GM20431 (cell line): ENCODE results near the gene TMEM269.

ENCODE experiments used
- in situ Hi-C: fragments of 300-500 bp; cut with MseI, MboI; formaldehyde crosslinking; loops from one replicate; pipeline ENCODE4 v1.15.0; 2020; ENCODE audit warnings: low sequenced_read_pairs; ENCODE audit not compliant: unreplicated experiment

Gene TMEM269, protein sequence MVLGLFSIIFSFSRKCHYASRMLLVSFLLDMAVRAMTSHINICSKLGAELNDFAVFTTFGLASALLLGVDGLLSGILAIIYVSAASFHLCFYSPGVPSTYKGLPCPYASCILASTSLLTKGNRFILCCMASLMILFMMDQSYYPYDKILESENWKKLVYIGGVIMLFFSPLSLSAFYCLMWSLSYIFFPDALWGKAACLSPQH

DNA sequence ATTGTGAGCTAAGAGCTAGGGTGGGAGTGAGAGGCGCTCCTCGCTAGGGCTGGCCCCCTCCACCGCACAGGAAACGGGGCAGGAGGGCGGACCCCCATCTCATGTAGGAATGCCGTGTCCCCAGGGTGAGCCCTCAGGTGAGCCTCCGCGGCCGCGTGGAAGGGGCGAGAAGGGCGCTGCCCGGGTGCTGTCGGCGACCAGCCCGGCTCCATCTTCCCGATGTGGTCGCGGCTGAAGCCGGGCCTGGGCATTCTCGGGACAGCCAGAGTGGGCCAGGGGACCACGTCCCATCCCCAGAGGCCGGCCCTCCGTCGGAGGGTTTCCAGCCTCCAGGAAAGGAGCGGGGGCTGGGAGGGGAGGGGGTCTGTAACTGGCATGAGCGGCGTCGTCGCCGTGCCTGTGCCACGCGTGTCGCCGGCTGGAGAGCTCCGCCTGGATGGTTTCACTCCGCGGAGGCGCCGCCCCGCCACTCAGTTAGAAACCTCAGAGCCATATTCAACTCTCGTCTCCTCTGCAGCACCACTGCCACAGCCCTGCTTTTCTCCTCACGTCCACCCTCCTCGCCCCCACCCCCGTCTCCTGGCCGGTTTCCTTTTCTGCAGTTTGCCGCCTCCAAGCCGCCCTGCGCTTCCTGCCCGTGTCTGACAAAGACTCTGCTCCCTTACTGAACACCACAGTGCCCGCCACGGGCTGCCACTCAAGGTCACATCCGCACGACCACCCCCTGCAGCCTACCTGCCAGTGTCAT lies at the start of gene TMEM269:
Gene TMEM269, plus strand, starts transcription at position 46 of the 748 bp plus-strand sequence. CDS start 4,903 bp downstream, outside the sequence.
- in situ Hi-C loops: loop anchor here (25.0 kb wide), 1 partner anchor 277 kb away; no protein-coding TSS in a partner anchor

- in situ Hi-C loops: loop anchor here (25.0 kb wide), 1 partner anchor 373 kb away; no protein-coding TSS in a partner anchor
Observed at GRCh38 chr1:42735056-42735455, 49.7 kb upstream of the TMEM269 start.

GRCh38 chr1:42735477-42736105 lies 49.2 kb upstream of the TMEM269 start:
- in situ Hi-C loops: loop anchor here (25.0 kb wide), 1 partner anchor 373 kb away; no protein-coding TSS in a partner anchor

GRCh38 chr1:42736152-42736551 lies 48.6 kb upstream of the TMEM269 start:
- in situ Hi-C loops: loop anchor here (25.0 kb wide), 1 partner anchor 374 kb away; no protein-coding TSS in a partner anchor

DNA sequence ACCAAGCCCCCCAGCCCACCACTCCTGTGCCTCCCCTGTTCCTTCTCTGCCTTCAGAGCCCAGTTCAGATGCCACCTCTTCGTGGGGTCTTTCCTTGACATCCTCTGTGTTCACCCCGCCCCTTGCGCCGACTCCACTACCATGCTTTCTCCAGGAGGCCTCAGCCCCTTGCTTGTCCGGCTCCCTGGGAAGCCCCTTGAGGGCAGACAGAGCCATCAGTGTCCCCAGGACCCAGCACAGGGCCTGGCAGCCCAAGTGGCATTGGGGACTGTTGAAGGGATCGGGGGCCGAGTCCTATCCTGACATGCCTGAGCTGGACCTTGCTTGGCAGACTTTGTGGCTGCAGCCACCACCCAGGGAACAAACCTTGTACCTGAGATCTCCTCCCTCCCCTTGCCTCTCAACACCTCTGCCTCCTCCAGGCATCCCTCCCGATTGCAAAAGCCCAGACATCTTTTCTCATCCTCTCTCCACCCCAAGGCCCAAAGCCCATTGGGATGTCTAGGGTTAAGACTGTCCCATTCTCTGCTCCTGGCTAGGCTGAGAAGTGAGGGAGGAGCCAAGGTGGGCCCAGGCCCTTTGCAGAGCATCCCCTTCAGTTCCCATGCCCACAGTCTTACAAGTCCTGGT lies 48.1 kb upstream of the TMEM269 start:
- in situ Hi-C loops: loop anchor here (25.0 kb wide), 1 partner anchor 374 kb away; no protein-coding TSS in a partner anchor

DNA sequence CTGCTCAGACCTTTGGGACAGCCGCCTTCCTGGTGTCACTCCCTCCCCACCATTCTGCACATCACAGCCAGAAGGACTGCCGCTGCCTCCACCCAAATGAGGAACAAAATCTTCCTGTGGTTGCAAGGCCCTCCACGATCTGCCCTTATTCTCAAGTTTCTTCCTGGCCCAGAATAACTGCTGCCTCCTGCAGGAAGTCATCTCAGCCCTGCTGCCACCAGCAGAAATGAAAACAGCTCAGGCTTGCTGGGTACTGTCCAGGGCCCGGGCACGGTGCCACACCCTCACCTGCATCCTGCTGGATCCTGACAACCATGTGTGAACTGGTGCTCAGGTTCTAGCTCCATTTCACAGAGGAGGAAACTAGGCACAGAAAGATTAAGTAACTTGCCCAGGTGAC lies 47.5 kb upstream of the TMEM269 start:
- in situ Hi-C loops: loop anchor here (25.0 kb wide), 1 partner anchor 375 kb away; no protein-coding TSS in a partner anchor

- in situ Hi-C loops: loop anchor here (25.0 kb wide), 1 partner anchor 376 kb away; no protein-coding TSS in a partner anchor
Observed at GRCh38 chr1:42737986-42738677, 46.7 kb upstream of the TMEM269 start.

GRCh38 chr1:42738678-42739226 lies 46.0 kb upstream of the TMEM269 start:
- in situ Hi-C loops: loop anchor here (25.0 kb wide), 1 partner anchor 376 kb away; no protein-coding TSS in a partner anchor

DNA sequence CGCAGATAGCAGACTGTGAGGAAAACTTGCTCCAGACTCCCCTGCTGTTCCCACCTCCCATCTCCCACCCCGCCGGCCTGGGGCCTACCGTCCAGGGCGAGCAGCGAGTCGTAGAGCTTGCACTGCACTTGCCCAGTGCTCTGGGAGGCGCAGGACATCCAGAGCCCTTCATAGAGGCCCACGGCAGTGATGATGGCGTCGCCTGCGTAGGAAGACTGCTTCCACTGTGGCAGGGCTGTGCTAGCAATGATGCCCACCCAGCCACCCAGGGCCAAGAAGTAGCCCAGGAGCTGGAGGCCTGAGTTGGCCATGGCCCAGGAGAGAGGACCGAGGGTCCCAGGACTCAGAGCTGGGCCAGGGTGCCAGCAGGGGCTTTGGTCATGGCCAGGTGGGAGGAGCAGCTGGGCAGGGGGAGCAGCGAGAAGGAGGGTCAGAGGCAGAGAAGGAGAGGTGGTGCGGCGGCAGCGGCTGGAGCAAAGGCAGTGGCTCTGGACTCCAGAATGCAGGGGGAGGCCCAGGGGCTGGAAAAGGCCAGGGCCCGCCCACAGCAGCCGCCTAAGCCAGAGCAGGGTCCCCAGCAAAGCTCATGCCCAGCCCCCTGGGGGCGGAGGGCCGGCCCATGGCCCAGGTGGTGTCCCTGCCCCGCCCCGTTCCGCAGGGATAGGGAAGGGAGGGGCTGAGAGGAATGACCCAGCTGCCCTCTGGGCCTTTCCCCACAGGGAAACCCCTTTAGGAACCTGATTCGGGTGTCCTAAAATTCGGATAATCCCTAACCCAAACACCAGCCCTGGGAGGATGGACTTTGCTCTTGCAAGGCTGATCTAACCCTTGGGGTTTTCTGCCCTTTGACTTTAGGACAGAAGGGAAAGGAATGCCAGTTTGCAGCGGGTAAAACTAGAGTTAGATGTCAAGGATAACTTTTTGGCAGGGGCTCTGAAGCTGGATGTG lies 44.8 kb upstream of the TMEM269 start, which contains the start of gene CLDN19:
Gene CLDN19, minus strand, starts transcription at position 484 of the 948 bp plus-strand sequence. Its CDS starts 173 bp downstream, at position 311.
- in situ Hi-C loops: loop anchor here (10.0 to 25.0 kb wide), 2 partner anchors 155 to 378 kb away; no protein-coding TSS in a partner anchor

DNA sequence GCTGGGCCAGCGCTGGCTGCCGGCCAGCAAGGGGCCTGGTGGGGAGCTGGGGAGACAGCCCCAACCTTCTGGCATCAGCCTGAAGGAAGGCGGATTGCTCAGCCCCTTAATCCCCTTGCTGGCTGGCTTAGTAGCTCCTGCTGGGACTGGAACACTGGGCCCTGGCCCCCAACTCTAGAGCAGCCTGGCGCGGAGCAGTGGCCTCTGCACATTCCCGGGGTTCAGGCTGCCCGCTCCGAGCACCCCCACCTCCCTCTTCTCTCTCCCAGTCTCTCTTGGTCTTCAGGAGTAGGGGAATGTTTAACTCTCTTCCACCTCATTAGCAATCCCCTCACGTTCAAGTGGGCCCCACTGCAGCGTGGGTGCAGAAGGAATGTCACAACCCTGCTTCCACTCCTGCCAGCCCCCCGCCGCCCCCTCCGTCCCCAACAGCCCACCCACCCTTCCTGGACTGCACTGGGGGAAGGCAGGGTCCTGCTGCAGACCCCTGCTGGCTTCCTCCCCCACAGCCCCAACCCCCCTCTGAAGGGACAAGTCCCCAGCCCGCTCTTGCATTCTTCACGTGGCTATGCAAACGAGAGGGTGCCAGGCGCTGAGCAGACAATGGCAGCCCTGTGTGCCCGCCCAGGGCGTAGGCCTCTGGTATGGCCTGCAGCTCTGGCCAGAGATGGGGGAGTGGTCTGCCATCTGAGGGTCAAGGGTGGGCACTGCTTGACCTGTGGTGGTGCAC lies 43.8 kb upstream of the TMEM269 start:
- in situ Hi-C loops: loop anchor here (10.0 to 25.0 kb wide), 2 partner anchors 156 to 379 kb away; no protein-coding TSS in a partner anchor

- in situ Hi-C loops: loop anchor here (10.0 to 25.0 kb wide), 2 partner anchors 157 to 379 kb away; no protein-coding TSS in a partner anchor
Observed at GRCh38 chr1:42741706-42742105, 43.1 kb upstream of the TMEM269 start.

DNA sequence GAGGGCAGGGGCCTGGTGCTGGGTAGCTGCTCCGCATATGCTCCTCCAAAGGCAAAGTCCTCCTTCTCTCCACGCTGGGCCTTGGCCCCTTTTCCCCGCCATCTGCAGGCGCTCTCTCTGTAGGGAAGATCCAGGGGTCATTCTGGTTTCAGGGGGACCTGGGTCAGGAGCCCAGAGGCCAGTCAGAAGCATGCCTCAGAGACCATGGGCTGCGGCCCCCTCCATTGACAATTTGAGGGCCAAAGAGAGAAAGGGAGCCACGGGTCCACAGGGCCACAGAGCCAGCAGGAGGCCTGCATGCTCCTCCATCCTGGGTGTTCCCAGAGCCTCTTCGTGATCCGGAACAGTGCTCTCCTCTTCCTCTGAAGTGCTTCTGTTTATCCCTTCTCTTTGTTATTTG lies 42.6 kb upstream of the TMEM269 start:
- in situ Hi-C loops: loop anchor here (10.0 to 25.0 kb wide), 2 partner anchors 157 to 380 kb away; no protein-coding TSS in a partner anchor

GRCh38 chr1:42742617-42743316 lies 42.0 kb upstream of the TMEM269 start:
- in situ Hi-C loops: loop anchor here (10.0 to 25.0 kb wide), 2 partner anchors 158 to 380 kb away; no protein-coding TSS in a partner anchor

GRCh38 chr1:42743317-42744147 lies 41.3 kb upstream of the TMEM269 start:
- in situ Hi-C loops: loop anchor here (10.0 to 25.0 kb wide), 2 partner anchors 159 to 381 kb away; no protein-coding TSS in a partner anchor

GRCh38 chr1:42744148-42744413 lies 40.7 kb upstream of the TMEM269 start:
- in situ Hi-C loops: loop anchor here (10.0 to 25.0 kb wide), 2 partner anchors 159 to 382 kb away; no protein-coding TSS in a partner anchor
